Nephron progenitor cell (in vitro differentiated cells): Measurements from ENCODE around the gene WDR91.

Experiments
- DNase-seq: peaks from one replicate; pipeline ENCODE4 v3.0.0; 2021
- H3K27ac Mint-ChIP-seq: 2 replicates; pipeline ENCODE4 v1.8.0; 2021; ENCODE audit warnings: mild to moderate bottlenecking, moderate library complexity, mixed read lengths
- H3K27me3 Mint-ChIP-seq: 2 replicates; pipeline ENCODE4 v1.8.0; 2021; ENCODE audit warnings: mild to moderate bottlenecking, low read depth, mixed read lengths; ENCODE audit not compliant: poor library complexity
- H3K36me3 Mint-ChIP-seq: 2 replicates; pipeline ENCODE4 v1.8.0; 2021; ENCODE audit warnings: low read depth, mixed read lengths
- H3K4me1 Mint-ChIP-seq: 2 replicates; pipeline ENCODE4 v1.8.0; 2021; ENCODE audit warnings: mixed read lengths
- H3K4me3 Mint-ChIP-seq: 2 replicates; pipeline ENCODE4 v1.8.0; 2021; ENCODE audit warnings: mild to moderate bottlenecking, moderate library complexity, mixed read lengths
- H3K9me3 Mint-ChIP-seq: 2 replicates; pipeline ENCODE4 v1.8.0; 2021; ENCODE audit warnings: mild to moderate bottlenecking, moderate library complexity, mixed read lengths
- TF ChIP-seq, protein P1 (sequence below): fragments of 200-600 bp; sonication (generic); IDR thresholded peaks from 2 replicates; pipeline ENCODE4 v1.5.0; 2021; ENCODE audit warnings: antibody characterized with exemption

Gene WDR91

DNA sequence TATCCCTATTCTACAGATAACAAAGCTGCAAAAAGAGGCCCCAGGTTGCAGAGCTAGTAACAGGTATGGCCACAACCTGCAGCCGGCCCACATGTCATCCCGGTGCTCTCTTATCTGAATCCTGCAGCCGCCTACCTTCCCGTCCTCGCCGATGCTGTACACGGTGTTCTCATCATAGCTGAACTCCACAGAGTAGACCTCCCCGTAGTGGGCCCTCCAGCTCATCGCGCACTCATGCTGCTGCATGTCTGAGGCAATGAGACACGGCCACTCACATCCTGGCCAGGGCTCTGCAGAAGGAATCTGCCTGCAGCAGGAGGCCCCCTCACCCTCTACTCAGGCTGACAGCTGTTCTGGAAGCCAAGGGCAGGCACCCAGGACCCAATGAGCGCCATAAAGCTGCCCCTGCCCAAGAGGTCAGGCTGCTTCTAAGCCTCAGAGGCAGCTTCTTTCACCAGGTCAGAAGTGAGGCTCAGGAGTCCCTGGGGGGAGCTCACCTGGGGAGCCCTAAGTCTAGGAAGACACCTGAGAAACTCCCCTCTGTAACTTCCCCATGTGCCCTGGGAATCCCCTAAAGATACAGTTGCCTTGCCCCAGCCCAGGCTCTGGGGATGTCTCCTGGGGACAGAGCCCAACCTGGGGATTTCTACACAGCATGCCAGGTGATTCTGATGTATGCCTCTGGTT lies 22.9 kb downstream of the WDR91 start:
- Mint-ChIP-seq H3K9me3 (peaks cover 3% of the 10 kb centered on the region), H3K27ac (no peak overlapping the region), H3K36me3 (peaks cover 63% of the 10 kb centered on the region), H3K4me1 (no peaks in the 10 kb centered on the region), H3K4me3 (no peak overlapping the region), H3K27me3 (no peaks in the 10 kb centered on the region)
- DNase-seq, result no peak
- TF ChIP-seq, protein P1, sequence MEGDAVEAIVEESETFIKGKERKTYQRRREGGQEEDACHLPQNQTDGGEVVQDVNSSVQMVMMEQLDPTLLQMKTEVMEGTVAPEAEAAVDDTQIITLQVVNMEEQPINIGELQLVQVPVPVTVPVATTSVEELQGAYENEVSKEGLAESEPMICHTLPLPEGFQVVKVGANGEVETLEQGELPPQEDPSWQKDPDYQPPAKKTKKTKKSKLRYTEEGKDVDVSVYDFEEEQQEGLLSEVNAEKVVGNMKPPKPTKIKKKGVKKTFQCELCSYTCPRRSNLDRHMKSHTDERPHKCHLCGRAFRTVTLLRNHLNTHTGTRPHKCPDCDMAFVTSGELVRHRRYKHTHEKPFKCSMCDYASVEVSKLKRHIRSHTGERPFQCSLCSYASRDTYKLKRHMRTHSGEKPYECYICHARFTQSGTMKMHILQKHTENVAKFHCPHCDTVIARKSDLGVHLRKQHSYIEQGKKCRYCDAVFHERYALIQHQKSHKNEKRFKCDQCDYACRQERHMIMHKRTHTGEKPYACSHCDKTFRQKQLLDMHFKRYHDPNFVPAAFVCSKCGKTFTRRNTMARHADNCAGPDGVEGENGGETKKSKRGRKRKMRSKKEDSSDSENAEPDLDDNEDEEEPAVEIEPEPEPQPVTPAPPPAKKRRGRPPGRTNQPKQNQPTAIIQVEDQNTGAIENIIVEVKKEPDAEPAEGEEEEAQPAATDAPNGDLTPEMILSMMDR, result no peak

DNA sequence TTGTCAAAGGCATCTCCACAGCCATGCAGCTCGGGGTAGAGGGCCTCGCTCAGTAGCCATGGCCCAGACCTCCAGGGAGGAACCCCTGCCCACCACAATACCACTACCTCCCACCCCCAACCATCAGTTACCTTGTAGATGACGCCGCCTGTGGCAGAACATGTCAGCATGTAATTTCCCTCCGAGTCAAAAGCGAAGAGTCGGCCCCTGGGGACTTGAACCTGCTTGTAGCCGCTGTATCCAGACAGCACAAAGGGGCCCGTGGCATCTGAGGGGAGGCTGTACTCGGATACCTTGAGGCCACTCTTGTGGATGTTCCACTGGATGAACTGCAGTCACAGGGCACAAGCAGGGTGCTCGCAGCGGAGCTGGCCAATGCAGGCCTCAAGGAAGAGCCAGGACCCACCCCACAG lies 24.5 kb downstream of the WDR91 start:
- no peak overlapping the region for H3K4me3 Mint-ChIP-seq
- peaks cover 69% of the 10 kb centered on the region for H3K36me3 Mint-ChIP-seq
- no peaks in the 10 kb centered on the region for H3K4me1 Mint-ChIP-seq
- TF ChIP-seq, protein P1, result no peak
- no peaks in the 10 kb centered on the region for H3K27me3 Mint-ChIP-seq
- H3K9me3 Mint-ChIP-seq, result peaks cover 19% of the 10 kb centered on the region
- H3K27ac Mint-ChIP-seq, result no peak overlapping the region
- no peak for DNase-seq

- H3K4me1 Mint-ChIP-seq, result no peaks in the 10 kb centered on the region
- H3K4me3 Mint-ChIP-seq, result no peak overlapping the region
- no peaks in the 10 kb centered on the region for H3K27me3 Mint-ChIP-seq
- TF ChIP-seq, protein P1, result no peak
- H3K27ac Mint-ChIP-seq, result no peak overlapping the region
- no peak for DNase-seq
- peaks cover 25% of the 10 kb centered on the region for H3K9me3 Mint-ChIP-seq
- H3K36me3 Mint-ChIP-seq, result peaks cover 71% of the 10 kb centered on the region
Observed at GRCh38 chr7:135186261-135186540, 25.1 kb downstream of the WDR91 start.

GRCh38 chr7:135185471-135186260 lies 25.7 kb downstream of the WDR91 start:
- H3K9me3 Mint-ChIP-seq, result peaks cover 30% of the 10 kb centered on the region
- no peak overlapping the region for H3K27ac Mint-ChIP-seq
- H3K27me3 Mint-ChIP-seq, result no peaks in the 10 kb centered on the region
- no peak overlapping the region for H3K4me3 Mint-ChIP-seq
- DNase-seq, result no peak
- H3K36me3 Mint-ChIP-seq, result peaks cover 70% of the 10 kb centered on the region
- TF ChIP-seq, protein P1, result no peak
- H3K4me1 Mint-ChIP-seq, result no peaks in the 10 kb centered on the region

GRCh38 chr7:135184254-135184841 lies 27.0 kb downstream of the WDR91 start:
- Mint-ChIP-seq H3K4me3 (no peak overlapping the region), H3K27me3 (no peaks in the 10 kb centered on the region), H3K27ac (no peak overlapping the region), H3K36me3 (peaks cover 74% of the 10 kb centered on the region), H3K4me1 (no peaks in the 10 kb centered on the region), H3K9me3 (peaks cover 41% of the 10 kb centered on the region)
- no peak for DNase-seq
- TF ChIP-seq, protein P1, result no peak
